Measurements from ENCODE around the gene SMIM27.
"Not testable (repeated sequence)": the region's sequence is repeated elsewhere in the genome, so short reads cannot be mapped to it uniquely, and the experiment has no call there.

The SMIM27 gene

GRCh38 chr9:32599021-32599420, 46.9 kb downstream of the SMIM27 start:
- not testable (repeated sequence) for DNase-seq (ENCODE audit: low spot score)

Data from CD4-positive, alpha-beta T cell treated with Interleukin-6 at 100 ng/mL for 8 hours (primary cell).